GM21786 (cell line): Measurements from ENCODE around the gene BORCS5.
"Not testable (repeated sequence)": the region's sequence is repeated elsewhere in the genome, so short reads cannot be mapped to it uniquely, and the experiment has no call there.

ENCODE experiments used
- ATAC-seq: cut with Tn5 transposase; IDR thresholded peaks from one replicate; pipeline ENCODE4 v1.9.1; 2021; ENCODE audit not compliant: unreplicated experiment

BORCS5 gene

DNA sequence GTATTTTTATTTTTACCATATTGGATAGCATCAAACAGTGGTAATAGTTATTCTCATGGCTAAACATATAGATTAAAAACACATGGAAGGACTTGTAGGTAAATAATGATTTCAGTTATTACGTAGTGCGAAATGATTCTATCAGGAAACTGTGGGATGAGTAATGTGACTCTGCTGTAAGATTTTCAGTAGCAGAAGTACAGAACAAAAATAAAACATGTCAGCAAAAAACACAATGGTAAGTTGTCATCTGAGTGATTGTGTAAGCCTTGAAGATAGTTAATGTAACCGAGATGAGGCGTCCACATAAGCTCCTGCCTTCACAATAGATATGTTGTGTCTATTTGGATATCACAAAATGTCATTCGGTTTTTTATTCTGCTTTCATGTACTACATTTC, 99.8 kb downstream of the BORCS5 start:
- no peak for ATAC-seq

GRCh38 chr12:12460935-12461922, 104.4 kb downstream of the BORCS5 start:
- no peak for ATAC-seq

- no peak for ATAC-seq
These were observed 105.0 kb downstream of the BORCS5 start for GRCh38 chr12:12461923-12462315.

- no peak for ATAC-seq
These were observed 108.6 kb downstream of the BORCS5 start for GRCh38 chr12:12465522-12465921.

DNA sequence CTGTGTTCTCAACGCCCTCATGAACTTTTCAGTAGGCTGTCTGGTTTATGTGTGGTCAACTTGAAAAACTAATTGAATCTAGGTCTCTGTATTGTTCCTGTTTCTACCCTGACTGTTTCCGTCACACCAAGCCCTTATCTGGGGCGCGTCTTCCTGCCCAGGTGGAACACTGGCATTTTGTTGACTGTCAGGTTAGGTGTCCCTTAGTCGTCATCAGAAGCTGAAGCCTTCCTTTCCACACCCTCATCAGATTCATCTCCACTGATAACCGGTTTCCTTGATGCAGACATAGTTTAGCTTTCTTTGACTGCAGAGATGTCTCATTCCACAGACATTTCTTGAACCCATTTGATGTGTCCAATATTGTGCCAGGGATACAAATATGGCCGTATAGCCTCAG, 109.3 kb downstream of the BORCS5 start:
- ATAC-seq, result no peak

DNA sequence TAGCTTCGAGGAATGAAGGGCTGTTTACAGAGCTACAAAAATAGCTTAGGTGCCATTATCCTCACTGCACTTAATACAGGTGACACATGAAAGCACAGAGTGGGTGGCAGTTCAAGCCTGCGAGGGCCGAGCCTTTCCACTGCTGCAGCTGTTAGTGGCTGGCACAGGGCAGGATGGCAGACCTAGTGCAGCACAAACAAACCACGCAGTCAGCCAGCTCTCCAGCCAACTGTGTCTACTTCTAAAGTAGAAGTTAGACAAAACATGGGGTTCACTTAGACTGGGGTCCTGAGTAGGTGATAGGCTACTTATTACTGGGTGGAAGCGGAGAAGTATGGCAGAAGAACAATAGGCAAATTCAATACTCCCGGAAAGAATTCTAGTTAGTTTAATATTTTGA, 110.4 kb downstream of the BORCS5 start:
- ATAC-seq, result no peak

- ATAC-seq, result no peak
These were observed 110.9 kb downstream of the BORCS5 start for GRCh38 chr12:12467688-12468261.

DNA sequence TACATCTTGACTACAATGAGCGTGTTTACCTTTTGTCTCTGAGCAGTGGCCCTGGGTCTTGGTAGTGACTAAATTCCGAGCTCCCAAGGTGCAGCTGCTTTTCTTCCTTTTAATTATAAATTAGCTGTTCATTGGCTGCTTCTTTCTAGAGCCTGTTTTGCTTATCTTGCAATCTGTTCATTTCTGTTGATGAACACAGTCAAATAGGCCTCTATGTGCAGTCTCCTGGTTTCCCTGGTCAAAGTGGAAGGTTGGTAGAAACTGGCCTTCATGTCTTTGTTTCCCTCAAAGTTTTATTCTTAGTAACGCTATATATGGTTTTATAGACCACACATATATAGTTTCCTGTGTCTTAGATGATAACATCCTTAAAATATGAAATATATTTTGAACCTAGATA, 111.7 kb downstream of the BORCS5 start:
- ATAC-seq, result no peak

- ATAC-seq, result no peak
These were observed 112.5 kb downstream of the BORCS5 start for GRCh38 chr12:12469386-12469785.

DNA sequence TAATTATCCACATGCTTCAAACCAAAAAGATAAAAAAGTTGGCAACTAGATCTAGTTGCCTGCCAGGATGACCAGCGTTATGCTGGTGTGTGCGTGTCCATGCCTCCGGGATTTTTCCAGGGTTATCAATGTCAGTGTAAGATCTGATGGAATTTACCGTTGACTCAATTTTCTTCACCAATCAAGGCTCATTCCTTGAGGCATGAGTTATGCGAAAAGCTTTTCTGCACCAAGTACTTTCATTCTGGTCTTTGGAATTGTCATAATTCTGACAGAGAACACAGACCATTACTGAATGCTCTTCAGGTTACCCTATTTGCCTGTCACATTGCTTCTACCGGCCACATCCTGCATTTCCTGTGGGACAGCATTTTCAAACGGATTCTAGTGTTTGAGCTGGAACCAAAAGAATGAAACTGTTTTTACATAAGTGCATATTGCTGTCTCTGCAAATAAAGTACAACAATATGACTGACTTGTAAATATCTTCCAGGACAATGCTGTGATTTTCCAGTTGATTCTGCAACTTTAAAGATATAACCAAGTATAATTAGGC, 114.0 kb downstream of the BORCS5 start:
- no peak for ATAC-seq

- ATAC-seq, result not testable (repeated sequence)
These were observed 115.4 kb downstream of the BORCS5 start for GRCh38 chr12:12471982-12472961.

GRCh38 chr12:12473223-12473622, 116.3 kb downstream of the BORCS5 start:
- ATAC-seq, result no peak

GRCh38 chr12:12474471-12474928, 117.6 kb downstream of the BORCS5 start:
- ATAC-seq, result peak; percentile 13

GRCh38 chr12:12474931-12475795, 118.3 kb downstream of the BORCS5 start:
- peak; percentile 95 for ATAC-seq

DNA sequence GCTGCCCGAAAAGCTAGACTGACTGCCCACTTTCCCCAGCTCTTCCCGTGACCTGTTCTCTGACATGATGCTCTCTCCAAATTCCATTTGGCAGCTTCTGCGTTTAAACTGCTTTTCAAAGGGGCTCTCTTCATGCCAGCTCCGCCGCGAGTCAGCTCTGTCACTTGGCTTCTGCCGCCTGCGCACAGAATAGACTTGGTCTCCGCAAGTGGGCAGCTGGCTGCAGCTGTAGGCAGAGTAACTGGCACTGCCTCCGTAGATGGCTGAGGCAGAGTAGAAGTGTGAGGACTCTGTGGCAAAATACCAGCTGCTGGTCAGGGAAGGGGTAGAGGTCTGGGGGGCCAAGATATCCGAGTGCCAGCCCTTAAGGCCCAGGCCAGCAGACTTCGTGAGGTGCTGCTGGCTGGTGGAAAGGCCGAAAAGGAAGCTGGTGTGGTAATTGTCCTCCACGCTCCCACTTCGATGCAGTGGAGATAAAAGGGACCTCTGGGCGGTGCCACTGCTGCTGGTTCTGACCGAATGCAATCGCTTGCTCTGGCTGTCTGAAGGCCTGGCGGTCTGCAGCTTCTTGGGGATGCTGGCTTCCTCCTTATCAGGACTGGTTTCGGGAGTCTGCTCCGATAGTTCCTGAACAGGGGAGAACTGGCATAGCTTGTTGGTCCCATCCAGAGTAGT, 120.1 kb downstream of the BORCS5 start:
- no peak for ATAC-seq

DNA sequence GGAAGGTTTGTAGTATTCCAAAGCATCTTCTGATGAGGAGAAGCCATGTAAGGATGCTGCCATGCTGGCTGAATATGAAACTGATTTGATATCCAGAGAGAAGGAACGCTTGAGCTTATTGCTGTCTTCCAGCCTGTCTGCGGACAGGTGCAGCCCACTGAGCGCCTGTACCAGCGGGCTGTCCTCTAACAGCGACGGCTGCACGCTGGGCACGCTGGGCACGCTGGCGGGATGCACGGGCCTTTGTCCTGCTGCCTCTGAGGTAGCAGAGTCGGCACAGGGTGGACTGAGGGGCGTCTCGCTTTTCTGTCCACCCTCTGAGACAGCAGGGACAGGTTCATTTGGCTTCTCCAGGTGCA, 120.6 kb downstream of the BORCS5 start:
- ATAC-seq, result no peak

GRCh38 chr12:12480074-12480473, 123.2 kb downstream of the BORCS5 start:
- ATAC-seq, result no peak

DNA sequence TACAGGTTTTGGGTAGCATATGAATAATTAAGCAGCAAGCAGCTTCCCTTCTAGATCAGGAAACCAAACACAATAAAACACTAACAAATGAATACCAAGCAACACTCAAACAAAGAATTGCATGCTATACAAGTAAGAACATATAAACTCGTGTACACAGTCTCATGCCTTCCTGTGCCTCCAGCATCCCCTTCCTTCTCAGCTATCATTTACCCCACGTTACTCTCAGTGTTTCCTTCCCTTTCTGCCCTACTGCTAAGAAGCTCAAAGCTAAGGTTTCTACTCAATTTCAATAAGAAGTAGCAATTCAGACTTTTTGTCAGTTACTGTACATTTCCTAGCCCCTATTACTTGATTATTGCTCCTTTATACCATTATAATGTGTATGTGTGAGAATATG, 124.8 kb downstream of the BORCS5 start:
- ATAC-seq, result no peak

DNA sequence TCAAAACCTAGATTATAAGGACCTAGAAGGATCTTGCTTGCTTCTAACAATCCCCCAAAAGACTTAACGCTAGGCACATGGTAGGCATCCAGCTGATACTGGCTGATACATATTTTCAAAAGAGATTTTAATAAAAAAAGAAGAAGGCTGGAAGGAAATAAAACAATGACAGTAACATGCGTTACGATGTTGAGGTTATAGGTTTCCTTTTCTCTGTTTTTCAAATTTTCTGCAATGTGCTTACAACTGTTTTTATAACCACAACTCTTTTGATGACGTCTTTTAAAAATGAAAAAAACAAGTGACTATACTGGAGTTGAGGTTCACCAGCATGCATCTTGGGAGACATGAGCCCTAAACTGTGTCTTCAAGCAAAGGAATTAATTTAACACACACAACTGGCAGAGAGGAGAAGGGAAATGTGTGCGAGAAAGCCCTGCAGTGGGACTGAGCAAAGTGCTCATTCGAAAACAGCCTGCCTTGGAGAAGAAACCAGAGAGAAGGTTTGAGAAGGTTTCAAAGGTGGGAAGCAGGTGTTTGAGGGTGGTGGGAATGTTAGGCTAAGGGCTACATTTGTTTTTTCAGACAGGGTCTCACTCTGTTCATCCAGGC, 125.4 kb downstream of the BORCS5 start:
- no peak for ATAC-seq
